Cortex of kidney (tissue), 1 donor: Measurements from ENCODE around the gene SP110.
"Not testable (repeated sequence)": the region's sequence is repeated elsewhere in the genome, so short reads cannot be mapped to it uniquely, and the experiment has no call there.

Experiments used
- DNase-seq: peaks from one replicate; lab custom pipeline; 2025; lab: John Stamatoyannopoulos, UW

Gene SP110

GRCh38 chr2:230219419-230220331 is at the start of gene SP110:
TSS of gene SP110 (minus strand) at chr2:230219984. CDS start at chr2:230216927, 3,057 bp downstream.
- no peak for DNase-seq

GRCh38 chr2:230268606-230269243 is 48.9 kb upstream of the SP110 start:
- no peak for DNase-seq

- DNase-seq = no peak
These were observed 47.8 kb upstream of the SP110 start for GRCh38 chr2:230267556-230267955.

GRCh38 chr2:230267059-230267458 is 47.3 kb upstream of the SP110 start:
- DNase-seq = no peak

GRCh38 chr2:230266638-230267037 is 46.9 kb upstream of the SP110 start:
- DNase-seq = no peak

GRCh38 chr2:230264945-230265344 is 45.2 kb upstream of the SP110 start:
- DNase-seq = not testable (repeated sequence)

- no peak for DNase-seq
These were observed 42.5 kb upstream of the SP110 start for GRCh38 chr2:230262246-230262645.

GRCh38 chr2:230258483-230258882 is 38.7 kb upstream of the SP110 start:
- DNase-seq = no peak

GRCh38 chr2:230256733-230257332 is 37.0 kb upstream of the SP110 start:
- no peak for DNase-seq

GRCh38 chr2:230254152-230254881 is 34.5 kb upstream of the SP110 start:
- DNase-seq = no peak

GRCh38 chr2:230250231-230250630 is 30.4 kb upstream of the SP110 start:
- no peak for DNase-seq

GRCh38 chr2:230246206-230246605 is 26.4 kb upstream of the SP110 start:
- no peak for DNase-seq

- no peak for DNase-seq
These were observed 24.4 kb upstream of the SP110 start for GRCh38 chr2:230244211-230244610.

- no peak for DNase-seq
These were observed 15.1 kb upstream of the SP110 start for GRCh38 chr2:230234845-230235244.

- DNase-seq = no peak
These were observed 14.4 kb upstream of the SP110 start for GRCh38 chr2:230234122-230234722.

- DNase-seq = no peak
These were observed 11.5 kb upstream of the SP110 start for GRCh38 chr2:230231251-230231650.

GRCh38 chr2:230230496-230231200 is 10.9 kb upstream of the SP110 start:
- no peak for DNase-seq

- no peak for DNase-seq
These were observed 10.3 kb upstream of the SP110 start for GRCh38 chr2:230230087-230230486.

GRCh38 chr2:230227216-230227615 is 7.4 kb upstream of the SP110 start:
- DNase-seq = no peak

- no peak for DNase-seq
These were observed 6.3 kb upstream of the SP110 start for GRCh38 chr2:230226051-230226551.

GRCh38 chr2:230225486-230225885 is 5.7 kb upstream of the SP110 start, which contains the start of gene SP140:
TSS of gene SP140 (plus strand) at chr2:230225736. CDS start at chr2:230225845, 109 bp downstream.
- DNase-seq = no peak
